HCT116 (cell line): ENCODE data around the gene AP5M1.

Source experiments
- CTCF ChIP-seq, 3 experiments: fragments of 200-600 bp in 1 of 3; sonication (generic) in 1 of 3; IDR thresholded peaks in 2 of 3; conservative IDR thresholded peaks in 1 of 3; 2 replicates each; pipeline ENCODE4 v1.5.1; 2012 to 2017; ENCODE audit warnings: low read depth in 2 of 3, low read length in 2 of 3, antibody characterized with exemption in 1 of 3, borderline replicate concordance in 1 of 3, control low read depth in 1 of 3, mild to moderate bottlenecking in 1 of 3, mixed read lengths in 1 of 3, mixed run types in 1 of 3, moderate library complexity in 1 of 3; ENCODE audit not compliant: insufficient read depth in 1 of 3
- EZH2phosphoT487 ChIP-seq: fragments of 200-600 bp; IDR thresholded peaks from 2 replicates; pipeline ENCODE4 v1.6.1; 2018; ENCODE audit warnings: antibody characterized with exemption, borderline replicate concordance

DNA sequence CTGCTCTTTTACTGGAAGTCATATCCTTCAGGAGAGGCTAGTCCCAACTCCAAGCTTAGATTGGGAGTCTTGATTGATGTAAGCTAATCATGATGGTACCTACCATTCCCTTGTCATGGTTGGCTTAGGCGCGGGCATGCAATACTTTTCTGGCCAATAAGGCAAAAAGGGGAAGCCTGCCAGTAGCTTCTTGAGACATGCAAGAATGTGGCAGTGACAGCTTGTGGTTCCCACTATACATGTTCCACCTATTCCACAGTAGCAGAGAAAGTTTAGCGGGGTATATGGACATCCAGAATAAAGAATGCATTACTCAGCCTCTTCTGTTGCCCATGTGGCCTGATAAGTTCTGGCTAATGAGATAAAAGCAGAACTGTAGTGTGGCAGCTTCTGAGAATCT, 55.0 kb downstream of the AP5M1 start:
- TF ChIP-seq EZH2phosphoT487: no peak
- TF ChIP-seq CTCF (IDR thresholded peaks at IDR 0.05 in 2 of 3, conservative IDR thresholded peaks at IDR 0.05 in 1 of 3; ENCODE audit: borderline replicate concordance in 1 of 3, insufficient read depth in 1 of 3, low read depth in 2 of 3, low read length in 2 of 3): no peak
